K562 (cell line): Measurements from ENCODE around the gene CNOT6L. TPM values are rescaled to one million over a fixed set of nuclear protein-coding genes. Genes with fewer than 3 reads are reported as not detected.

Source experiments
- ATAC-seq: fragments of 200-7000 bp; cut with Tn5 transposase; 3 replicates; pipeline ENCODE4 v1.9.1; 2020; ENCODE audit warnings: moderate library complexity
- BruUV-seq: library from RNA; stranded (reverse); fragments of 400-500 nt; replicated peaks from 2 replicates; lab custom pipeline; 2021; lab: Mats Ljungman, UMichigan
- CTCF ChIA-PET: fragments of 300-600 bp; formaldehyde crosslinking; extraction: SDS; loops from one replicate; lab custom pipeline; 2021; ENCODE audit warnings: low intra/inter-chr PET ratio; lab: Yijun Ruan, JAX
- POLR2A ChIA-PET: fragments of 300-600, 350-650 bp; sonication (Branson Sonifier 250); formaldehyde crosslinking; extraction: SDS; loops from one replicate; lab custom pipeline; 2021; ENCODE audit warnings: antibody characterized with exemption, inconsistent platforms; lab: Yijun Ruan, JAX
- DNase-seq, 4 experiments: peaks; one replicate each; pipeline versions ENCODE4 v3.0.0 to v3.0.0-alpha.2; 2011 to 2018; ENCODE audit warnings: low spot score in 3 of 4, mixed read lengths in 3 of 4; ENCODE audit errors: extremely low read depth in 1 of 4
- FAIRE-seq: peaks from 2 replicates; lab custom pipeline; 2011; peaks lifted over from hg19 to GRCh38; lab: Jason Lieb, UNC
- H2AFZ ChIP-seq: 2 replicates; pipeline ENCODE4 v1.6.0; 2011; ENCODE audit warnings: low read depth, low read length, control low read depth, inconsistent platforms
- H3K27ac ChIP-seq: fragments of 200-600 bp; 3 replicates; pipeline ENCODE4 v1.8.0; 2011; ENCODE audit warnings: low read depth, mild to moderate bottlenecking, control low read depth, inconsistent platforms, low read length, moderate library complexity, mixed read lengths; ENCODE audit errors: extremely low read depth
- H3K27me3 ChIP-seq, 2 experiments: fragments of 300-600 bp in 1 of 2; 2 replicates in 1 of 2; 3 replicates in 1 of 2; pipeline versions ENCODE4 v1.6.0 to v1.8.0; 2011; ENCODE audit warnings: inconsistent platforms in 2 of 2, low read length in 2 of 2, mild to moderate bottlenecking in 1 of 2, mixed read lengths in 1 of 2, moderate library complexity in 1 of 2; ENCODE audit not compliant: control insufficient read depth in 2 of 2, insufficient read depth in 2 of 2
- H3K36me3 ChIP-seq: fragments of 300-600 bp; 3 replicates; pipeline ENCODE4 v1.8.0; 2011; ENCODE audit warnings: mild to moderate bottlenecking, low read length, inconsistent platforms; ENCODE audit not compliant: control insufficient read depth, insufficient read depth
- H3K4me1 ChIP-seq, 2 experiments: fragments of 200-600 bp in 1 of 2; replicated peaks in 1 of 2; 2 replicates in 1 of 2; 3 replicates in 1 of 2; pipeline versions ENCODE4 v1.5.1 to v1.8.0; 2011; ENCODE audit warnings: inconsistent platforms in 2 of 2, low read length in 2 of 2, mild to moderate bottlenecking in 1 of 2, mixed read lengths in 1 of 2, moderate library complexity in 1 of 2; ENCODE audit not compliant: control insufficient read depth in 2 of 2, insufficient read depth in 2 of 2
- H3K4me2 ChIP-seq: 2 replicates; pipeline ENCODE4 v1.6.1; 2011; ENCODE audit warnings: low read length, control low read depth, inconsistent platforms, mixed read lengths; ENCODE audit not compliant: insufficient read depth
- H3K4me3 ChIP-seq: fragments of 200-600 bp; sonication (generic), shearing (Covaris generic); 2 replicates; pipeline ENCODE4 v1.5.1; 2016; ENCODE audit warnings: control low read depth, inconsistent platforms
- H3K79me2 ChIP-seq: fragments of 200-600 bp; 3 replicates; pipeline ENCODE4 v1.8.0; 2011; ENCODE audit warnings: low read length, inconsistent platforms; ENCODE audit not compliant: control insufficient read depth, insufficient read depth
- H3K9ac ChIP-seq, 2 experiments: 2 replicates each; pipeline versions ENCODE4 v1.6.0 to v1.6.1; 2011; ENCODE audit warnings: low read depth in 2 of 2, low read length in 2 of 2, control low read depth in 1 of 2, inconsistent platforms in 1 of 2, mild to moderate bottlenecking in 1 of 2, mixed read lengths in 1 of 2; ENCODE audit not compliant: insufficient read depth in 1 of 2
- H3K9me1 ChIP-seq: one replicate; pipeline ENCODE4 v1.6.0; 2011; ENCODE audit warnings: inconsistent platforms, mild to moderate bottlenecking, low read length, moderate library complexity; ENCODE audit not compliant: control insufficient read depth, insufficient read depth
- H3K9me3 ChIP-seq: replicated peaks from 2 replicates; pipeline ENCODE4 v1.5.1; 2011; ENCODE audit warnings: low read depth, low read length, inconsistent platforms; ENCODE audit not compliant: control insufficient read depth, insufficient read depth
- H4K20me1 ChIP-seq: replicated peaks from 2 replicates; pipeline ENCODE4 v1.6.1; 2011; ENCODE audit warnings: low read length, inconsistent platforms, mixed read lengths; ENCODE audit not compliant: control insufficient read depth, insufficient read depth
- BCL6 ChIP-seq: fragments of 250-450 bp; sonication (Bioruptor Pico); IDR thresholded peaks from 2 replicates; pipeline ENCODE4 v1.4.0; 2020
- CHCHD3 ChIP-seq: fragments of 250-450 bp; sonication (Bioruptor Pico); IDR thresholded peaks from 2 replicates; pipeline ENCODE4 v2.1.2; 2022; ENCODE audit warnings: mild to moderate bottlenecking
- COPS2 ChIP-seq: fragments of 450-650 bp; conservative IDR thresholded peaks from 2 replicates; pipeline ENCODE4 v1.6.1; 2016; ENCODE audit warnings: mild to moderate bottlenecking, moderate library complexity
- CTBP1 ChIP-seq: fragments of 450-650 bp; IDR thresholded peaks from 2 replicates; pipeline ENCODE4 v1.6.1; 2016; ENCODE audit warnings: borderline replicate concordance
- HNRNPK ChIP-seq: fragments of 200-400 bp; formaldehyde crosslinking; IDR thresholded peaks from one replicate; pipeline ENCODE4 v1.6.1; 2018; ENCODE audit warnings: mild to moderate bottlenecking, low read depth, low read length; ENCODE audit not compliant: poor library complexity, severe bottlenecking
- HSF4 ChIP-seq: fragments of 250-450 bp; sonication (Bioruptor Pico); IDR thresholded peaks from 2 replicates; pipeline ENCODE4 v2.1.2; 2022; ENCODE audit warnings: mild to moderate bottlenecking, moderate library complexity, borderline replicate concordance
- L3MBTL2 ChIP-seq: fragments of 450-650 bp; IDR thresholded peaks from 2 replicates; pipeline ENCODE4 v1.6.1; 2016; ENCODE audit warnings: mild to moderate bottlenecking, moderate library complexity
- MAZ ChIP-seq, 2 experiments: fragments of 450-650 bp in 1 of 2; sonication (generic) in 1 of 2; formaldehyde crosslinking; IDR thresholded peaks in 1 of 2; conservative IDR thresholded peaks in 1 of 2; 2 replicates each; pipeline versions ENCODE4 v1.4.0 to v1.5.0; 2020; ENCODE audit warnings: mild to moderate bottlenecking in 1 of 2, missing genetic modification reagents in 1 of 2
- NRF1 ChIP-seq, 2 experiments: fragments of 450-650 bp; IDR thresholded peaks in 1 of 2; conservative IDR thresholded peaks in 1 of 2; 2 replicates each; pipeline ENCODE4 v1.6.1; 2014; ENCODE audit warnings: mild to moderate bottlenecking in 2 of 2
- YY1 ChIP-seq, 3 experiments: IDR thresholded peaks; 2 replicates each; pipeline ENCODE4 v1.6.1; 2011; ENCODE audit warnings: low read length in 2 of 3, mild to moderate bottlenecking in 2 of 3, moderate library complexity in 2 of 3, borderline replicate concordance in 1 of 3, control low read depth in 1 of 3, low read depth in 1 of 3; ENCODE audit not compliant: insufficient read depth in 3 of 3, insufficient replicate concordance in 2 of 3, control insufficient read depth in 1 of 3, insufficient read length in 1 of 3; ENCODE audit errors: extremely low read depth in 1 of 3
- ZC3H8 ChIP-seq: fragments of 450-650 bp; IDR thresholded peaks from 2 replicates; pipeline ENCODE4 v1.6.1; 2017
- ZNF134 ChIP-seq: fragments of 250-450 bp; sonication (Bioruptor Pico); conservative IDR thresholded peaks from 2 replicates; pipeline ENCODE4 v1.4.0; 2020
- WGBS: fragments of 100-300 bp; shearing (Covaris generic); methylation state at CpG from one replicate; pipeline ENCODE4 v1.1.6; 2016; ENCODE audit warnings: low coverage, mixed read lengths; ENCODE audit not compliant: insufficient coverage; ENCODE audit errors: missing lambda C conversion rate; 5-methylcytosine and 5-hydroxymethylcytosine counted together
- in situ Hi-C: fragments of 300-500 bp; cut with MboI; formaldehyde crosslinking; loops from 4 replicates; pipeline ENCODE4 v1.15.0; 2018; ENCODE audit warnings: inconsistent platforms, mixed read lengths
- intact Hi-C: fragments of 100-400 bp; cut with micrococcal nuclease; formaldehyde crosslinking; loops from 2 replicates; pipeline ENCODE4 v1.14.2; 2022
- polyA plus RNA-seq, 8 experiments: library from polyadenylated mRNA; depleted of rRNA in 4 of 8; stranded (reverse) in 5 of 8; unstranded in 3 of 8; fragments of >200 nt; fragmentation: Nextera tagmentation in 2 of 8; fragmentation: Illumina TruSeq in 1 of 8; extraction: Ambion mirVana in 2 of 8; extraction: Trizol in 1 of 8; gene quantifications; 2 replicates each; pipeline versions ENCODE4 v1.2.1 to v1.2.3, GENCODE V29; 2011 to 2014; ENCODE audit warnings: inconsistent platforms in 1 of 8, missing spikeins in 1 of 8
- total RNA-seq, 7 experiments: library from RNA; depleted of rRNA in 6 of 7; stranded (reverse); fragments of >200 nt in 6 of 7; fragmentation: Illumina TruSeq in 2 of 7; extraction: Trizol in 2 of 7; gene quantifications; 2 replicates each; pipeline versions ENCODE4 v1.2.1 to v1.2.3, GENCODE V29; 2011 to 2021; ENCODE audit warnings: low replicate concordance in 1 of 7

Gene CNOT6L
- total and polyA plus RNA-seq, 9 of the 15 experiments (the other 6 are each of a cell fraction or from before 2014, with no cell fraction given), result 3.7 to 27.9 (median 6.5) TPM

- no peaks in the 10 kb centered on the region for H3K36me3 ChIP-seq
- no peak overlapping the region for H3K27ac ChIP-seq
- H3K9me3 ChIP-seq, result no peaks in the 10 kb centered on the region
- 25% methylated on average over 11 of the region's 11 CpGs for WGBS
- H3K27me3 ChIP-seq, result peaks cover 0 to 3% of the 10 kb centered on the region in 2 experiments; a peak in 2 of 5 replicates
- no peak overlapping the region for H3K4me3 ChIP-seq
- H3K4me2 ChIP-seq, result peak overlapping the region; percentile 29; the same call in 1 of the 2 replicates
- in situ Hi-C loops (no loop called here), intact Hi-C loops (loop anchor here (5.0 kb wide), 1 partner anchor 181 kb away; the partner anchor contains the start of gene MRPL1)
- H3K79me2 ChIP-seq, result no peaks in the 10 kb centered on the region
- no peak overlapping the region for H3K9ac ChIP-seq
- TF ChIP-seq L3MBTL2 (peak; percentile 60), YY1 (IDR thresholded peaks at IDR 0.05; ENCODE audit: borderline replicate concordance in 1 of 3, control insufficient read depth in 1 of 3, extremely low read depth in 1 of 3, insufficient read depth in 3 of 3, insufficient read length in 1 of 3, insufficient replicate concordance in 2 of 3, low read depth in 1 of 3, low read length in 2 of 3) (peak in 1 of 3 experiments; percentile 34), CTBP1 (no peak), NRF1 (conservative IDR thresholded peaks at IDR 0.05 in 1 of 2, IDR thresholded peaks at IDR 0.05 in 1 of 2) (peak; percentile 56 to 67)
- TF ChIP-seq, all 486 proteins: peak for 3
- BruUV-seq, result no TSS peak
- Histone ChIP-seq H3K9me1 (no peaks in the 10 kb centered on the region), H2AFZ (peak overlapping the region; percentile 61), H3K4me1 (no peaks in the 10 kb centered on the region), H4K20me1 (no peaks in the 10 kb centered on the region)
- no peak for FAIRE-seq
- POLR2A ChIA-PET, result interaction anchor here (0.9 kb wide), 1 partner anchor 14 kb away, joined by 3 read pairs; no protein-coding TSS in a partner anchor
- no peak for ATAC-seq
- CTCF ChIA-PET, result no interaction called here
- DNase-seq, result peak in 1 of 4 experiments; percentile 9
Measured at GRCh38 chr4:77681792-77682191, 137.4 kb downstream of the CNOT6L start.

- no TSS peak for BruUV-seq
- H3K79me2 ChIP-seq, result no peaks in the 10 kb centered on the region
- in situ Hi-C loops (no loop called here), intact Hi-C loops (no loop called here)
- H3K4me2 ChIP-seq, result no peak overlapping the region
- no peak overlapping the region for H3K4me3 ChIP-seq
- H3K27ac ChIP-seq, result no peak overlapping the region
- ATAC-seq (no peak), DNase-seq (no peak), FAIRE-seq (no peak)
- ChIA-PET CTCF (no interaction called here), POLR2A (interaction anchor here (0.7 to 1.2 kb wide), 2 partner anchors 21 to 26 kb away, joined by 3 read pairs; no protein-coding TSS in a partner anchor)
- no peaks in the 10 kb centered on the region for H3K9me1 ChIP-seq
- H3K27me3 ChIP-seq, result peaks cover 0 to 3% of the 10 kb centered on the region in 2 experiments; a peak in 2 of 5 replicates
- no peaks in the 10 kb centered on the region for H3K36me3 ChIP-seq
- no peaks in the 10 kb centered on the region for H3K4me1 ChIP-seq
- H4K20me1 ChIP-seq, result no peaks in the 10 kb centered on the region
- WGBS, result 0% methylated on average over 3 of the region's 3 CpGs
- no peak overlapping the region for H3K9ac ChIP-seq
- H3K9me3 ChIP-seq, result no peaks in the 10 kb centered on the region
- H2AFZ ChIP-seq, result no peak overlapping the region
- TF ChIP-seq HSF4 (CRISPR knock-in tag), result no peak
- TF ChIP-seq CHCHD3 (CRISPR knock-in tag), result no peak
- no peak for TF ChIP-seq BCL6 (CRISPR knock-in tag)
- TF ChIP-seq COPS2, result no peak
- no peak for TF ChIP-seq MAZ (CRISPR knock-in tag; conservative IDR thresholded peaks at IDR 0.05 in 1 of 2, IDR thresholded peaks at IDR 0.05 in 1 of 2)
- no peak for TF ChIP-seq ZC3H8
- no peak for TF ChIP-seq ZNF134 (CRISPR knock-in tag)
- no peak for TF ChIP-seq HNRNPK
Measured at GRCh38 chr4:77676842-77677241, 142.3 kb downstream of the CNOT6L start.
